SU-DHL-6 (cell line): ENCODE results near the gene ANGPTL7.

Experiments
- H2AFZ ChIP-seq: fragments of 200-600 bp; sonication (generic); 2 replicates; pipeline ENCODE4 v1.6.1; 2014; ENCODE audit warnings: low read depth, mild to moderate bottlenecking, moderate library complexity, mixed read lengths, antibody characterized with exemption, low read length; ENCODE audit not compliant: severe bottlenecking
- H3F3A ChIP-seq: fragments of 200-600 bp; shearing (Covaris generic); 2 replicates; pipeline ENCODE4 v1.6.0; 2016; ENCODE audit warnings: antibody characterized with exemption, mild to moderate bottlenecking; ENCODE audit not compliant: insufficient read depth
- H3K27ac ChIP-seq: fragments of 200-600 bp; sonication (generic); 2 replicates; pipeline ENCODE4 v1.5.1; 2016; ENCODE audit warnings: low read depth, mild to moderate bottlenecking, low read length, moderate library complexity, mixed read lengths
- H3K27me3 ChIP-seq: fragments of 200-600 bp; sonication (generic), shearing (Covaris generic); 2 replicates; pipeline ENCODE4 v1.6.0; 2014; ENCODE audit warnings: mild to moderate bottlenecking, low read length
- H3K36me3 ChIP-seq: fragments of 200-600 bp; sonication (generic); 2 replicates; pipeline ENCODE4 v1.6.1; 2014; ENCODE audit warnings: mild to moderate bottlenecking, low read length, mixed read lengths
- H3K4me2 ChIP-seq: fragments of 300-600, 200-600 bp; shearing (Covaris generic), sonication (generic); 2 replicates; pipeline ENCODE4 v1.6.0; 2014; ENCODE audit warnings: low read length, low read depth, mild to moderate bottlenecking; ENCODE audit not compliant: poor library complexity, severe bottlenecking
- H3K4me3 ChIP-seq: fragments of 200-600 bp; sonication (generic); 2 replicates; pipeline ENCODE4 v1.5.1; 2014; ENCODE audit warnings: antibody characterized with exemption, low read length, mild to moderate bottlenecking, mixed read lengths; ENCODE audit not compliant: insufficient read depth, poor library complexity, severe bottlenecking
- H3K79me2 ChIP-seq: fragments of 200-600 bp; sonication (generic); 2 replicates; pipeline ENCODE4 v1.6.1; 2014; ENCODE audit warnings: mild to moderate bottlenecking, low read length, moderate library complexity; ENCODE audit not compliant: insufficient read depth
- H3K9ac ChIP-seq: fragments of 200-600 bp; sonication (generic); 2 replicates; pipeline ENCODE4 v1.7.0; 2014; ENCODE audit warnings: mild to moderate bottlenecking, low read length
- H3K9me2 ChIP-seq: fragments of 200-600 bp; sonication (generic); replicated peaks from 2 replicates; pipeline ENCODE4 v1.6.1; 2014; ENCODE audit warnings: low read length; ENCODE audit not compliant: insufficient read depth
- H3K9me3 ChIP-seq: fragments of 200-600 bp; sonication (generic); 2 replicates; pipeline ENCODE4 v1.6.1; 2014; ENCODE audit warnings: low read length, mixed read lengths; ENCODE audit not compliant: insufficient read depth
- H4K20me1 ChIP-seq: fragments of 200-600 bp; sonication (generic); 2 replicates; pipeline ENCODE4 v1.6.1; 2014; ENCODE audit warnings: low read depth, mild to moderate bottlenecking, antibody characterized with exemption, low read length, moderate library complexity, mixed read lengths
- CTCF ChIP-seq: fragments of 200-600 bp; sonication (generic); IDR thresholded peaks from one replicate; pipeline ENCODE4 v1.5.1; 2017; ENCODE audit warnings: antibody characterized with exemption, mild to moderate bottlenecking, low read length, moderate library complexity; ENCODE audit not compliant: insufficient read depth, poor library complexity, severe bottlenecking
- EZH2phosphoT487 ChIP-seq: fragments of 200-600 bp; sonication (generic), shearing (Covaris generic); conservative IDR thresholded peaks from 2 replicates; pipeline ENCODE4 v1.6.1; 2018; ENCODE audit warnings: mild to moderate bottlenecking, antibody characterized with exemption, low read length, moderate library complexity, mixed read lengths

The ANGPTL7 gene

DNA sequence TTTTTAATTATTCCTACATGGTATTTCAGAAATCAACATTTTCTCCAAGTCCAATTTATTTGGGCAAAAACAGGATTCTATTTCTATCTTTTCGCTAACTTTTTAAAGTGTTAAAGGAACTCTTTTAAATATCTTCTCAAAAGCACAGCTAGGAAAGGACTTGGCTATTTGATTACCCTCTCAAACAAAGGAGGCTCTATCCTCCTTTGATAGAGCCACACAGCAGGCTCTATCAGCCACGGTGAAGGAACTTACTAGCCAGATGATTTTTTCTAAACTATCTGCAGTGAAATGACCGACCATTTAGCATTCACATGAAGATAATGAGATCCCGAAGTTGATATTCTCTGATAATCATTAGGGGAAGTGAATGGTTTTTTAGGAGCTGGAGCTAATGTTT, 9.1 kb downstream of the ANGPTL7 start:
- H3K4me2 ChIP-seq = no peak overlapping the region
- no peak overlapping the region for H3K27ac ChIP-seq
- TF ChIP-seq CTCF (no peak), EZH2phosphoT487 (no peak)
- no peaks in the 10 kb centered on the region for H3K9me2 ChIP-seq
- no peaks in the 10 kb centered on the region for H3F3A ChIP-seq
- H2AFZ ChIP-seq = no peak overlapping the region
- peaks cover 9% of the 10 kb centered on the region; the same call in 1 of the 2 replicates for H3K36me3 ChIP-seq
- no peak overlapping the region for H3K9ac ChIP-seq
- H3K27me3 ChIP-seq = no peaks in the 10 kb centered on the region
- H3K4me3 ChIP-seq = no peak overlapping the region
- no peaks in the 10 kb centered on the region for H3K9me3 ChIP-seq
- no peaks in the 10 kb centered on the region for H4K20me1 ChIP-seq
- H3K79me2 ChIP-seq = no peaks in the 10 kb centered on the region

- no peaks in the 10 kb centered on the region for H3K27me3 ChIP-seq
- H2AFZ ChIP-seq = no peak overlapping the region
- H3K4me2 ChIP-seq = no peak overlapping the region
- no peaks in the 10 kb centered on the region for H3K9me3 ChIP-seq
- peaks cover 9% of the 10 kb centered on the region; the same call in 1 of the 2 replicates for H3K36me3 ChIP-seq
- no peaks in the 10 kb centered on the region for H3F3A ChIP-seq
- no peaks in the 10 kb centered on the region for H3K9me2 ChIP-seq
- H4K20me1 ChIP-seq = no peaks in the 10 kb centered on the region
- no peaks in the 10 kb centered on the region for H3K79me2 ChIP-seq
- no peak overlapping the region for H3K27ac ChIP-seq
- no peak overlapping the region for H3K9ac ChIP-seq
- H3K4me3 ChIP-seq = no peak overlapping the region
- TF ChIP-seq CTCF = no peak
- no peak for TF ChIP-seq EZH2phosphoT487
Observed at GRCh38 chr1:11198851-11199594, 9.9 kb downstream of the ANGPTL7 start.

- Histone ChIP-seq H3K36me3 (peaks cover 4% of the 10 kb centered on the region; the same call in 1 of the 2 replicates), H3F3A (no peaks in the 10 kb centered on the region), H4K20me1 (no peaks in the 10 kb centered on the region), H3K9ac (no peak overlapping the region), H3K9me3 (no peaks in the 10 kb centered on the region), H3K4me2 (no peak overlapping the region), H3K79me2 (no peaks in the 10 kb centered on the region), H3K27me3 (no peaks in the 10 kb centered on the region), H3K9me2 (no peaks in the 10 kb centered on the region), H3K4me3 (no peak overlapping the region), H3K27ac (no peak overlapping the region), H2AFZ (no peak overlapping the region)
- no peak for TF ChIP-seq EZH2phosphoT487
- no peak for TF ChIP-seq CTCF
Observed at GRCh38 chr1:11204396-11205190, 15.4 kb downstream of the ANGPTL7 start.
